Measurements from ENCODE around the gene ACY1. TPM values are rescaled to one million over a fixed set of nuclear protein-coding genes. Genes with fewer than 3 reads are reported as not detected.

Gene ACY1
- total and polyA plus RNA-seq, 2 donors (not counting 3 experiments of a cell fraction or from before 2014, with no cell fraction given) = 13.4 to 32.9 TPM

DNA sequence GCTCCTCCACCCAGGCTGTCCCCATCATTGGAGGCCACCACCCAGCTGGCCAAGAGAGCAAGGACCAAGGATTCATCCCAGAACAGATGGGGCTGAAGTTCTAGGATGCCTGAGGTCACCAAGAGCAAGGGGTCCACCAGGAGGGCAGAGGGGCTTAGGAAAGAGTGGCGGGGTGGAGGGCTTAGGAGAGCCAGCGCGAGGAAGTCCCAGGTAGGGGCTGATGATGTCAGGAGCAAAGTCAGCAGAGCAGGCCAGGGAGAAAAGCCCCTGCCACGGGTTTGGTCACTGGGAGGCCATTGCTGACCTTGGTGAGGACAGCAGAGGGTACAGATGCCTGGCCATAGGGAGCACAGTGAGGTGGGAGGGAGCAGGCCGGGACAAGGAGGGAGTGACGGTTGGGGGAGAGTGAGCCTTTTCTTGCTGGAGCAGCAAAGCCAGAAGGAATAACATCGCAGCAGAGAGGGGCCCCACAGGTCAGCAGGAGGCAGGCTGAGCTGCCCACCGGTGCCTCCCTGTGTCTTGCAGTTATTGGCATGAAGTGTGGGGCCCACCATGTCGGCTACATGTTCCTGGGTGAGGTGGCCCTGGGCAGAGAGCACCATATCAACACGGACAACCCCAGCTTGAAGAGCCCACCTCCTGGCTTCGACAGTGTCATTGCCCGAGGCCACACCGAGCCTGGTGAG is 36.0 kb upstream of the ACY1 start:
- Histone ChIP-seq H3K9ac (replicated peaks; ENCODE audit: extremely low read depth, insufficient read depth, low read length) (no peak overlapping the region), H3K27me3 (ENCODE audit: control insufficient read depth in 2 of 2, insufficient read depth in 2 of 2, low read length in 2 of 2) (no peaks in the 10 kb centered on the region), H2AFZ (ENCODE audit: low read depth, low read length) (no peak overlapping the region), H3K9me3 (replicated peaks; ENCODE audit: control insufficient read depth, insufficient read depth, low read length) (no peaks in the 10 kb centered on the region), H3K9me1 (replicated peaks; ENCODE audit: control insufficient read depth, extremely low read depth, insufficient read depth, low read length) (no peaks in the 10 kb centered on the region), H4K20me1 (replicated peaks; ENCODE audit: control insufficient read depth, extremely low read depth, insufficient read depth, low read length) (no peaks in the 10 kb centered on the region), H3K79me2 (ENCODE audit: control insufficient read depth, insufficient read depth, low read length) (no peaks in the 10 kb centered on the region), H3K27ac (ENCODE audit: insufficient read depth, low read depth, low read length) (no peak overlapping the region), H3K36me3 (ENCODE audit: control insufficient read depth in 2 of 2, extremely low read depth in 1 of 2, insufficient read depth in 2 of 2, low read length in 2 of 2) (no peaks in the 10 kb centered on the region), H3K4me1 (ENCODE audit: control insufficient read depth, extremely low read depth, insufficient read depth, low read length) (peaks cover 9% of the 10 kb centered on the region), H3K4me2 (ENCODE audit: insufficient read depth, low read length) (no peak overlapping the region), H3K4me3 (replicated peaks in 1 of 3; ENCODE audit: insufficient read depth in 1 of 3, low read depth in 1 of 3, low read length in 3 of 3) (no peak overlapping the region)
- dilution Hi-C loops (cut with MboI; ENCODE audit: extremely low pct_ligation_motif_present, low sequenced_read_pairs) = no loop called here
- intact Hi-C loops (cut with micrococcal nuclease) = loop anchor here (10.0 kb wide), 1 partner anchor 563 kb away; the partner anchor contains the start of gene MANF
- POLR2A ChIA-PET = no interaction called here
- FAIRE-seq = no peak
- CTCF ChIA-PET = interaction anchor here (1.1 kb wide), 1 partner anchor 36 kb away, joined by 3 read pairs; the partner anchor contains the start of gene ACY1
- TF ChIP-seq, protein P1, sequence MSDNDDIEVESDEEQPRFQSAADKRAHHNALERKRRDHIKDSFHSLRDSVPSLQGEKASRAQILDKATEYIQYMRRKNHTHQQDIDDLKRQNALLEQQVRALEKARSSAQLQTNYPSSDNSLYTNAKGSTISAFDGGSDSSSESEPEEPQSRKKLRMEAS (IDR thresholded peaks at IDR 0.05; ENCODE audit: insufficient read depth, insufficient read length) = no peak
- TF ChIP-seq MYC (IDR thresholded peaks at IDR 0.05; ENCODE audit: low read depth, low read length) (no peak), CTCF (IDR thresholded peaks at IDR 0.05; ENCODE audit: extremely low read depth in 1 of 2, insufficient read depth in 1 of 2, low read depth in 1 of 2, low read length in 2 of 2) (no peak), GATA2 (IDR thresholded peaks at IDR 0.05; ENCODE audit: insufficient read depth, insufficient read length, low read depth, low read length) (no peak), FOS (IDR thresholded peaks at IDR 0.05; ENCODE audit: borderline replicate concordance, insufficient read depth, low read length) (no peak), EZH2 (IDR thresholded peaks at IDR 0.05; ENCODE audit: borderline replicate concordance, low read depth, low read length, severe bottlenecking) (no peak), POLR2A (IDR thresholded peaks at IDR 0.05; ENCODE audit: low read depth, low read length) (no peak), POLR2AphosphoS5 (IDR thresholded peaks at IDR 0.05; ENCODE audit: insufficient read depth, low read depth, low read length) (no peak), JUN (IDR thresholded peaks at IDR 0.05; ENCODE audit: borderline replicate concordance, insufficient read depth, insufficient read length, low read depth) (no peak)
- BruUV-seq (replicated peaks) = no TSS peak
- DNase-seq (ENCODE audit: low read depth, low spot score) = no peak

Measured in endothelial cell of umbilical vein (primary cell).